ENCODE measurements around the gene SNRNP25. TPM values are rescaled to one million over a fixed set of nuclear protein-coding genes. Genes with fewer than 3 reads are reported as not detected.
"Not testable (repeated sequence)": the region's sequence is repeated elsewhere in the genome, so short reads cannot be mapped to it uniquely, and the experiment has no call there.

The SNRNP25 gene
- total RNA-seq = 10 to 100 TPM; 19.1 to 22.2 TPM
- polyA plus RNA-seq (ENCODE audit: insufficient read length in 6 of 6) = 10 to 100 TPM; 33.5 to 51.5 (median 40.6) TPM
- long read RNA-seq, donor 1, transcript SNRNP25-201 (5 exons, 1,905 nt) = major isoform, 36 of 37 reads
- long read RNA-seq, donor 1, partial matches to known transcripts = 0 of 37 reads
- long read RNA-seq, donor 1, other reads (novel, unspliced or antisense) = 0 of 37 reads
- long read RNA-seq, donor 2, transcript SNRNP25-201 (5 exons, 1,905 nt) = major isoform, 35 of 37 reads
- long read RNA-seq, donor 2, partial matches to known transcripts = 0 of 37 reads
- long read RNA-seq, donor 2, other reads (novel, unspliced or antisense) = 0 of 37 reads
- long read RNA-seq, donor 3, transcript SNRNP25-201 (5 exons, 1,905 nt) = major isoform, 27 of 30 reads
- long read RNA-seq, donor 3, partial matches to known transcripts = 0 of 30 reads
- long read RNA-seq, donor 3, other reads (novel, unspliced or antisense) = 0 of 30 reads
- long read RNA-seq, donor 4, transcript SNRNP25-201 (5 exons, 1,905 nt) = major isoform, 33 of 35 reads
- long read RNA-seq, donor 4, partial matches to known transcripts = 2 of 35 reads
- long read RNA-seq, donor 4, other reads (novel, unspliced or antisense) = 0 of 35 reads
- long read RNA-seq, donor 5, transcript SNRNP25-201 (5 exons, 1,905 nt) = major isoform, 21 of 22 reads
- long read RNA-seq, donor 5, partial matches to known transcripts = 0 of 22 reads
- long read RNA-seq, donor 5, other reads (novel, unspliced or antisense) = 0 of 22 reads
- long read RNA-seq, donor 6, transcript SNRNP25-201 (5 exons, 1,905 nt) = major isoform, 22 of 23 reads
- long read RNA-seq, donor 6, partial matches to known transcripts = 0 of 23 reads
- long read RNA-seq, donor 6, other reads (novel, unspliced or antisense) = 0 of 23 reads
- long read RNA-seq, donor 7, transcript SNRNP25-201 (5 exons, 1,905 nt) = major isoform, 15 of 18 reads
- long read RNA-seq, donor 7, partial matches to known transcripts = 0 of 18 reads
- long read RNA-seq, donor 7, other reads (novel, unspliced or antisense) = 0 of 18 reads
- long read RNA-seq, donor 8, transcript SNRNP25-201 (5 exons, 1,905 nt) = major isoform, 24 of 25 reads
- long read RNA-seq, donor 8, partial matches to known transcripts = 0 of 25 reads
- long read RNA-seq, donor 8, other reads (novel, unspliced or antisense) = 0 of 25 reads
- long read RNA-seq, donor 9, partial matches to known transcripts = 0 of 1 reads
- long read RNA-seq, donor 9, other reads (novel, unspliced or antisense) = 0 of 1 reads
- long read RNA-seq, donor 10, transcript SNRNP25-201 (5 exons, 1,905 nt) = major isoform, 42 of 47 reads
- long read RNA-seq, donor 10, partial matches to known transcripts = 1 of 47 reads
- long read RNA-seq, donor 10, other reads (novel, unspliced or antisense) = 3 of 47 reads
- long read RNA-seq, donor 11 = 0 reads
- long read RNA-seq, donor 12, transcript SNRNP25-201 (5 exons, 1,905 nt) = major isoform, 11 of 13 reads
- long read RNA-seq, donor 12, partial matches to known transcripts = 0 of 13 reads
- long read RNA-seq, donor 12, other reads (novel, unspliced or antisense) = 0 of 13 reads

DNA sequence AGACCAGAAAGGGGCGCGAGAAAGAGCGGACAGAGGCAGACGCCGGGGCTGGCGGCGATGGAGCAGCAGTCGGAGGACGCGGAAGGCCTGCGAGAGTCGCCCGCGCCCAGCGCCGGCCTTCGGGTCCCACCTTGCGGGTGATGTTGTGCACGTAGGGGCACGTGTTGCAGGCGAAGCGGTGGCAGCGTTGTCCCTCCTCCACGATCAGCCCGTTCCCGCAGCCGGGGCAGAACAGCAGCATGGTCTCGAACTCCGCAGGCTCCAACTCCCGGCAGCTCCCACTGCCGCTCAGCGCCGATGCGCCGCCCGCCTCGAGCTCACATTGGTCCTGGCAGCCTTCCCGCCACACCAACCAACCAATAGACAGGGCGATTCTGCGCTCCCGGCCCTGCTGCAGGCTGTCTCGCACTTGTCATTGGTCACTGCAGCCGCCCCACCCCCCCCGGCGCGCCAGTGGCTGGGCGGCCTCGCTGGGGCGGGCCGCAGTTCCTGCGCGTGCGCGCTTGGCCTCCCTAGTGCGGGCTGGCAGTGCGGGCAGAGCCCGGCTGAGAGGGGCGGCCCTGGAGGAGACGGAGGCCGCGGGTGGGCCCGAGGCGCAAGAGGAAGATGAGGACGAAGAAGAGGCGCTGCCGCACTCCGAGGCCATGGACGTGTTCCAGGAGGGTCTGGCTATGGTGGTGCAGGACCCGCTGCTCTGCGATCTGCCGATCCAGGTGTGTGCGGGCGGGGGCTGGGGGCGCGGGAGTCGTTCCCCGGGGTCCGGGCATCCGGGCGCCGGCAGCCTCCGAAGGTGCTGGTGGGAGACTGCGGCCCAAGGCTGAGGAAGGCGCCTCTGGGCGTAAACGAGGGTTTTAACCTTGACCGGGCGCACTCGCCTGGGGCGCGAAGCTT lies at the start of gene SNRNP25, which contains the start of gene POLR3K:
TSS of gene SNRNP25 (plus strand) at position 483 of the 891 bp plus-strand sequence. CDS start at position 672, 189 bp downstream.
TSS of gene POLR3K (minus strand) at position 263 of the 891 bp plus-strand sequence. CDS start at position 241, 22 bp downstream.
- Histone ChIP-seq H3K36me3 (peaks cover 0 to 46% of the 10 kb centered on the region in 2 donors), H3K4me3 (peak within 1 kb of the TSS; percentile 88 to 95), H3K27ac (peak within 1 kb of the TSS; percentile 33 to 77), H3K27me3 (no peaks in the 10 kb centered on the region), H3K4me1 (peaks cover 3 to 36% of the 10 kb centered on the region in 2 donors), H3K9me3 (no peaks in the 10 kb centered on the region)
- peak; percentile 98 for ATAC-seq
- peak; percentile 95 to 99 (median 98) for DNase-seq
- intact Hi-C loops (cut with DNase I) = no loop called here
- TF ChIP-seq CTCF (IDR thresholded peaks at IDR 0.05) = no peak

- DNase-seq = peak in 3 of 4 donors; percentile 13 to 66 (median 17)
Observed at GRCh38 chr16:9903-10665, 43.5 kb upstream of the SNRNP25 start.

DNA sequence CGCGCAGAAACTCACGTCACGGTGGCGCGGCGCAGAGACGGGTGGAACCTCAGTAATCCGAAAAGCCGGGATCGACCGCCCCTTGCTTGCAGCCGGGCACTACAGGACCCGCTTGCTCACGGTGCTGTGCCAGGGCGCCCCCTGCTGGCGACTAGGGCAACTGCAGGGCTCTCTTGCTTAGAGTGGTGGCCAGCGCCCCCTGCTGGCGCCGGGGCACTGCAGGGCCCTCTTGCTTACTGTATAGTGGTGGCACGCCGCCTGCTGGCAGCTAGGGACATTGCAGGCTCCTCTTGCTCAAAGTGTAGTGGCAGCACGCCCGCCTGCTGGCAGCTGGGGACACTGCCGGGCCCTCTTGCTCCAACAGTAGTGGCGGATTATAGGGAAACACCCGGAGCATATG lies 42.9 kb upstream of the SNRNP25 start:
- DNase-seq (peak in 2 of 4 donors; percentile 95 to 98), ATAC-seq (peak; percentile 41)

More at GRCh38 chr16:9903-10665, 43.5 kb upstream of the SNRNP25 start:
- H3K4me1 ChIP-seq = no peaks in the 10 kb centered on the region
- intact Hi-C loops (cut with DNase I) = no loop called here
- H3K36me3 ChIP-seq = no peaks in the 10 kb centered on the region
- H3K4me3 ChIP-seq = no peak overlapping the region
- no peaks in the 10 kb centered on the region for H3K27me3 ChIP-seq
- H3K27ac ChIP-seq = no peak overlapping the region
- no peaks in the 10 kb centered on the region for H3K9me3 ChIP-seq
- ATAC-seq = peak; percentile 95
- TF ChIP-seq CTCF (IDR thresholded peaks at IDR 0.05) = no peak

GRCh38 chr16:17062-17765 lies 36.4 kb upstream of the SNRNP25 start:
- H3K4me3 ChIP-seq; H3K4me1 ChIP-seq; intact Hi-C loops (cut with DNase I); H3K27me3 ChIP-seq; H3K27ac ChIP-seq; H3K9me3 ChIP-seq; ATAC-seq; H3K36me3 ChIP-seq: not testable (repeated sequence)
- DNase-seq = peak in 1 of 4 donors; percentile 55

More for the DNA sequence above, 42.9 kb upstream of the SNRNP25 start:
- H3K9me3 ChIP-seq; intact Hi-C loops (cut with DNase I); H3K27me3 ChIP-seq; H3K4me3 ChIP-seq; H3K27ac ChIP-seq; H3K4me1 ChIP-seq; H3K36me3 ChIP-seq: not testable (repeated sequence)
- TF ChIP-seq CTCF (IDR thresholded peaks at IDR 0.05) = peak; percentile 42 to 47

DNA sequence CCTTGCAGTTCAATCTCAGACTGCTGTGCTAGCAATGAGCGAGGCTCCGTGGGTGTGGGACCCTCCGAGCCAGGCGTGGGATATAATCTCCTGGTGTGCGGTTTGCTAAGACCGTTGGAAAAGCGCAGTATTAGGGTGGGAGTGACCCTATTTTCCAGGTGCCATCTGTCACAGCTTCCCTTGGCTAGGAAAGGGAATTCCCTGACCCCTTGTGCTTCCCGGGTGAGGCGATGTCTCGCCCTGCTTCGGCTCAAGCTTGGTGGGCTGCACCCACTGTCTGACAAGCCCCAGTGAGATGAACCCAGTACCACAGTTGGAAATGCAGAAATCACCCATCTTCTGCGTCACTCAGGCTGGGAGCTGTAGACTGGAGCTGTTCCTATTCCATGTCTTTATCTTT lies 32.7 kb upstream of the SNRNP25 start:
- H3K9me3 ChIP-seq; H3K4me3 ChIP-seq; H3K27ac ChIP-seq; H3K4me1 ChIP-seq; intact Hi-C loops (cut with DNase I); ATAC-seq; H3K36me3 ChIP-seq; H3K27me3 ChIP-seq: not testable (repeated sequence)
- peak in 1 of 4 donors; percentile 57 for DNase-seq

DNA sequence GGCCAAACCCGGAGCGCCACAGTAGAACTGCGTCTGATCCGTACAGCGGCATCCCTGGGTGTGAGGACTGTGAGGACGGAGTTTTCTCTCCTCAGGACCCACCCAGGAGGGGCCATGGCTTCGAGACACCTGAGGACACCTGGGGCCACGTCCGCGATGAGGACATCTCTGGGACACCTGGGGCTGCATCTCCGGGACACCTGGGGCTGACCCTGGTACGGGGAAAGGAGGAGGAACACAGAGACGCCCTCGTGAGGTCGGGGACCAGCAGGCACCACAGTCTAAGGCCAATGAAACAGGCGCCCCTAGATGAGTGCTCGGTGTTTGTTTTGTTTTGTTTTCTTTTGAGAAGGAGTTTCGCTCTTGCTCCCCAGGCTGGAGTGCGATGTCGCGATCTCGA lies 29.5 kb upstream of the SNRNP25 start:
- H3K4me3 ChIP-seq; ATAC-seq; H3K9me3 ChIP-seq; H3K36me3 ChIP-seq; H3K27me3 ChIP-seq; intact Hi-C loops (cut with DNase I); H3K4me1 ChIP-seq; H3K27ac ChIP-seq: not testable (repeated sequence)
- DNase-seq = peak in 1 of 4 donors; percentile 27

GRCh38 chr16:25926-26348 lies 27.7 kb upstream of the SNRNP25 start:
- H3K36me3 ChIP-seq; H3K4me1 ChIP-seq; DNase-seq; H3K9me3 ChIP-seq; H3K27ac ChIP-seq; intact Hi-C loops (cut with DNase I); H3K4me3 ChIP-seq; H3K27me3 ChIP-seq: not testable (repeated sequence)
- ATAC-seq = peak; percentile 63

All from left lung (tissue), 14 donors.